GM19324 (cell line): ENCODE results near the gene RNF4.
"Not testable (repeated sequence)": the region's sequence is repeated elsewhere in the genome, so short reads cannot be mapped to it uniquely, and the experiment has no call there.

Experiments used
- ATAC-seq: cut with Tn5 transposase; IDR thresholded peaks from one replicate; pipeline ENCODE4 v1.9.1; 2021; ENCODE audit warnings: mild to moderate bottlenecking, moderate library complexity; ENCODE audit not compliant: unreplicated experiment, low FRiP score

RNF4 gene

GRCh38 chr4:2451821-2452785 lies 16.8 kb upstream of the RNF4 start:
- ATAC-seq, result no peak

DNA sequence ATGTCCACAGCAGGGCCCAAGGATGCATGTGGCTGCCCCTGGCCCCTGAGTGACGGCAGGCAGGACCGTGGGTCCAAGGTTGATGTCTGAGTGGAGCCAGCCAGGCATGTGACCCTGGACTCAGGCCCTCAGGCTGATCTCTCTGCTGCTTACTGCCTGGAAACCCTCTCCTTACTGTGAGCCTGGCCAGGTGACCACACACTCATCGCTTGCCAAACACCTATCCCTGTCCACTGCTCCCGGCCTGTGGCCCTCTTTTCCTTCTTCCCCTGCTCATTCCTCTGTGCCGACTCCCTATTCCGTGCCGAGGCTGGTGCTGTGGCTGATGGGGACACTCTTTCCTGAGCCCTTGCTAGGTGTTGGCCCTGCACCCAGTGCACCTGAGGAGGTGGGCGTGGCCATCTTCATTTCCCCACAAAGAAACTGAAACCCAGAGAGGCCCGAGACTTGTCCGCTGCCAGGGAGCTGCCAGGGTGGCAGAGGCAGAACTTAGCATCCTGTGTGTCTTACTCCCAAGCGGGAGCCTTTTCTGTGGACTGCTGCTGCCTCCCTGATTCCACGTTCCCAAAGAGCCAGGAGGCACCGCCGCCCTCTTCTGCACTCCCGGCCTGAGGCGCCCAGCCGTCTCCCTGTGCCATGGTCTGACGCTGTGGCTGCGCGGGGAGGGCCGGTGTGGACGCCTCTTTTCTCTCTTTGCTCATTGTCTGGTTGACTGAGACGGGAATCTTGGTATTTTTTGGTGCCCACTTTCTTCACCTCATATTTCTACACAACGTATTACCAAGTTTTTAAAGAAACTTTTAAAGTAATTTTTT lies 11.2 kb upstream of the RNF4 start:
- no peak for ATAC-seq

DNA sequence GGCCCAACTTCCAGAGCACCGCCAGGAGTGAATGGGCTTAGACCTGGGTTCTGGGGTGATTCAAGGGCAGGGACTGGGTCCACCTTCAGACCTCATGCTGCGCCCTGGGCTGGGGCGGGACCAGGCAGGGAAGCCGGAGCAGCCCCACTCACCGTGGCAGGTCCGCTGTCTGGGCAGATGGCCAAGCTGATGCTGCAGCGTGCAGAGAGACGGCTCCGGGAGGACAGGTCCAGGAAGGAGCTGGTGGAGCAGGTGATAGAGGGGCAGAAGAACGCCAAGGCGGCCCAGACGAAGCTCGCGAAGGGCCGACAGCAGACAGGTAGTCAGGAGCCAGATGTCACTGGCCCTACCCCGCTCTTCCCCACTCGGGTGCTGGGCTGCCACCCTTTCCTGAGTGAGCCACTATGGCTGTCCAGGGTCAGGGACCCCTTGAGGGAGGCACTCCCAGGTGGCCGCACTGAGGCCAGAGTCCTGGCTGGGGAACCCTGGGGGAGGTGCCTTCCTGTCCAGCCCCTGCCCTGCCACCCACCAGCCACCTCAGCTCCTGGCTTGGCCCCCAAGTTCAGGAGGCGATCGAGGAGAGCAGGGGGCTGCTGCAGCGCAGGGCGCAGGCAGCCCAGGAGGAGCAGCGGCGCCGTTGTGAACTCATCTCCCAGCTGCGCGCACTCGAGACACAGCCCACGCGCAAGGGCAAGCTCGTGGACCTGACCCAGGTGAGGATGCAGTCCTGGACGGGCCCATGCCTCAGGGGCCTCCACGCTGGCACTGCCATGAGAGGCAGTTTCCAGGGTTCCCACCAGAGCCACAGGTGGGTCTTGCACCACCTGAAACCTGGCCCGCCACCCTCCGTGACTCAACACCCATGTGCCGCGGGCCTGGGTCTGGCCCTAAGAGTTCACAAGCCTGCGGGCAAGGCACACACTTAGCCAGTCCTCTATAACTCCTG lies 10.1 kb upstream of the RNF4 start:
- ATAC-seq, result no peak

DNA sequence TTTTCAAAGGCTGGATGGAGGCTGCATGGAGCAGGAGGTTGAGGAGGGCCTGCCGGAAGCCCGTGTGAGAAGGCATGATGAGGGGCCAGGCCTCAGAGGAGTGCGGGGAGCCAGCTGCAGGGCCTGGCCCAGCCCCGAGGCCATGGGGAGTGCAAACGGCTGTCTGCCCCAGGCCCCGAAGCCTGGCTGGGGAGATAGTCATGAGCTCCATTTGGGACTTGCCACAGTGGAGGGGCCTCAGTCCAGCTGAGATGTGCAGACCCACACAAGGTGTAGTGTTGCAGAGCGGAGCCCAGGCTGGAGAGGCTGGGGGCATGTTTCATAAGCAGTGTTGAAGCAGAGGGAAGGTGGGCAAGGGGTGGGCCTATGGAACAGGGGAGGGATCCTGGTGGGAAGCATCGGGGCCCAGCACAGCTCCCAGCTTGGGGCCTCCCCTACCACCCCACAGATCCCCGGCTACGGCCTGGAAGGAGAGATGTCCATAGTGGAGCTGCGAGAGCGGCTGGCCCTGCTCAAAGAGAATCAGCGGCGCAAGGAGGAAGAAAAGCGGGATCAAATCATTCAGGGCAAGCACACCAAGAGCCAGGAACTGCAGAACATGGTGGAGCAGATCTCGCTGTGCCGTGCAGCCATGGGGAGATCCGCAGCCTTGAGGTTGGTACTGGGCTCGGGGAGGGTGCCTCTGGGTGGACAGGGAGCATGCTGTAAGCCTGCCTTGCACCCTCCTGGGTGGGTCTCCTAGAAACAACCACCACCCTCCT lies 9.1 kb upstream of the RNF4 start:
- ATAC-seq, result no peak

DNA sequence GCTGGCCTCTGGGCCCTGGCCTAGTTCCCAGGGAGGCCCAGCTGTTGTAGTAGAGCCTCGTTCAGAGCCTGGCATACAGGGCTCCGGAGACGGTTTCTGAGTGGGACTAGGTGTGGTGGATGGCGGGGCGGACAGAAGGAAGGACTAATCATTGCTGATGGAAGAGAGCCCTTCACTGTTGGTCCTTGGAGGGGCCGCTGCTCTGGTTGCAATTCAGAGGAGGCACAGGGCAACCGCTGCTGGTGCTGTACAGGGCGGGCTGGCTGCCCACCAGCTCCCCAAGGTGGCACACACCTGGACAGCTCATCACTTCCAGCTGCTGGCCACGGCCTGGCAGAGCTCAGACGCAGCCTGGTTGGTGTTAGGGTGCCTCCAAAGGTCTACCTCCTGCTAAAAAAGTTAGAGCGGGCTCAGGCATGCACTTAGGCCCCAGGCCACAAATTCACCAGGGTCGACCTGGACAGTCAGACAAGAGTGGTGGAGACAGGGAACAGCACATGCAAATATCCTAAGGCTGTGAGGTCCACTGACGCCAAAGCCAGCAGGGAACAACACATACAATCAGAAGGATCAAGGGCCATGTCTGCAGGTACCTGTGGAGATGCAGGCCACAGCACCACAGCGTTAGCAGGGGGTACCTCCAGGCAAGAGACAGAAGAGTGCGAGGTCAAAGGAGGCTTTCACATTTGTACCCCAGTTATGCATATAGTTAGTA lies 7.5 kb upstream of the RNF4 start:
- ATAC-seq, result no peak

- ATAC-seq, result peak; percentile 86
Measured at GRCh38 chr4:2462218-2462991, 6.5 kb upstream of the RNF4 start.

DNA sequence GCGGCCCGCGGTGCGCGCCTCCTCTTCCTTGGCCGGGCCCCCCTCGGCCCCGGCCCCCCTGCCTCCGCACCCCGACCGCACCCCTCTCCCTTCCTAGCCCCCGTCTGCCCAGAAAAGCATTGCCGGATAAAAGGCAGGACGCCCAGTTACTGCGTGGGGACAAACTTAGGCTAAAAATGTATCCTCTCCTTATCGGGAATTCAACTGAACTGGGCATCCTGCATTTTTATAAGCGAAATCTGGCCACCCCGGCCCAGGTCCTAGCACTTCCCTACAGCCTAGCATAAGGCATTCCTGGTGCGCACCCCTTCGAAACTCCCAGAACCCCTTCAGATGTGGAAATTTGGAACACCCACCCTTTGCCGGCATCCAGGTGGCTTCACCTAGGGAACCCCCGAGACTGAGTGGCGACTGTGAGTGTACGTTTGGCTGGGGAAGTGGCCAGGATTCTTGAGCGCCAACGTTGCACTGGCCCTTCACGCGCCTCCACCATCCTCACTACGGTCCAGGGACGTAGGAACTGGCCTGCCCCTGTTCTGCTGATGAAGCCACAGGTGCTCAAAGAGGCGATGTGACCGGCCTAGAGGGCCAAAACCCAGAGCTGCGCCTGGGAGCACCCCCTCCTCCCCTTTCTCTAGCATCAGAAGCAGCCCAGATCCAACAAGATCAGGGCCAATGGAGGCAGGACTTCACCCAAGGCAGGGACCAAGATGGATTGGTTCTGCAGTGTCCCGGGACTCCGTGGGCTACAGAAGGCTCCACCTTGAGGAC lies 5.7 kb upstream of the RNF4 start:
- no peak for ATAC-seq

- ATAC-seq, result no peak
Measured at GRCh38 chr4:2465032-2465431, 3.9 kb upstream of the RNF4 start.

DNA sequence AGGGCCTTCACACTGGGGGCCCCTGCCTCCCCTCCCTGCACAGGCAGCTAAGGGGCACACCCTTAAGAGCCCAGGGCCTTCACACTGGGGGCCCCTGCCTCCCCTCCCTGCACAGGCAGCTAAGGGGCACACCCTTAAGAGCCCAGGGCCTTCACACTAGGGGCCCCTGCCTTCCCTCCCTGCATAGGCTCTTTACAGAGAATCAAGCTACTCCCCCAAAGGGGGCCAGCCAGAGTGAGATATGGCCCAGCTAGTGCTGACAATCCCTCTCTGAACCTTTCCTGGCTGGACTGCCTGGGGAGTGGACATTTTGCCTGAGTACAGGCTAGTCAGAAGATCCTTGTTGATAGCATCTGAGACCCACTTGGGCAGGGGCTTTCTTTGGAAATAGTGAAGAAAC lies 3.4 kb upstream of the RNF4 start:
- not testable (repeated sequence) for ATAC-seq

DNA sequence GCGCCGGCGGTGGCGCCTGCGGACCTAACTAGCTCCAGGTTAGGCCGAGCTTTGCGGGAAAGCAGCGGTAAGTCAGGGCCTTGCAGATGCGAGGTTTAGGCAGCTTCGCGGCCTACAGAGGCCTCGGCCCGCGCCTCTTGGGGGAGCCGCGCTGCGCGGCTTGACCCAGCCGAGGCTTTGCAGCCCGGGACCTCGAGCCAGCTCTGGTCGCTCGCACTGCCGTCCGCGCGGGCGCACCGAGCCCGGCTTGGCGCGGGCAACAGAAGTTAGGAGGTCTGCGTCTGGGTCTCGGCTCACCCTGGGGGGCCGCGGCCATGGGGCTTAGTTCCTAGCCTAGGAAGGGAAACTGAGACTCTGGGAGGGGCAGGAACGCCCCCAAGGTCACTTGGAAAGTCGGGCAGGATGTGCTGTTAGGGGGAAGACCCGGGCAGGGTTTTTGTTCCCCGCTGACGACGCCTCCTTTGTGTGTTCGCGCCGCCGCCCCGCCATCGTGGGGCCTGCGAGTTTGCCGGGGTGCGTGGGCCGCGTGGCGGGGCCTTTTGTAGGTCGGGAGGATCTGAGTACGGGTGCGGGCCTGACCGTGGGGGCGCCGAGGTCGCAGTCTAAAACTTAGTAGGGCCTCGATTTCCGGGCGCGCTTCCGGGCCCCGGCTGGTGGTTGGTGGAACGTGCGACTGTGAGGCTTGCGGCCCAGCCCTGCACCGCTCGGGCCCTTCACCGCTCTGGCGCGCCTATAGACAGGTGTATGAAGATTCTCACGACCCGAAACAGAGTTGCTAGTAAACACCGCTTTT lies 482 bp downstream of the RNF4 start:
- peak; percentile 46 for ATAC-seq

DNA sequence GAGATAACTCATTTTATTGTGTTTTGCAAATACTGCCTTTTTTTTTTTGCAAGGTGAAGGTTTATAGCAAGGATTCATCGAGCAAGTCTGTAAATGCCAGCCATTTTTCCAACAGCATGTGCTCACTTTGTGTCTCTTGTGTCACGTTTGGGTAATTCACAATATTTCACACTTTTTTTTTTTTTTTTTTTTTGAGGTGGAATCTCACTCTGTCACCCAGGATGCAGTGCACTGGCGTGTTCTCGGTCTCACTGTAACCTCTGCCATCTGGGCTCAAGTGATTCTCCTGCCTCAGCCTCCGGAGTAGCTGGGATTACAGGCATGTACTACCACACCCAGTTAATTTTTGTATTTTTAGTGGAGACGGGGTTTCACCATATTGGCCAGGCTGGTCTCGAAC lies 1.9 kb downstream of the RNF4 start:
- ATAC-seq, result no peak

DNA sequence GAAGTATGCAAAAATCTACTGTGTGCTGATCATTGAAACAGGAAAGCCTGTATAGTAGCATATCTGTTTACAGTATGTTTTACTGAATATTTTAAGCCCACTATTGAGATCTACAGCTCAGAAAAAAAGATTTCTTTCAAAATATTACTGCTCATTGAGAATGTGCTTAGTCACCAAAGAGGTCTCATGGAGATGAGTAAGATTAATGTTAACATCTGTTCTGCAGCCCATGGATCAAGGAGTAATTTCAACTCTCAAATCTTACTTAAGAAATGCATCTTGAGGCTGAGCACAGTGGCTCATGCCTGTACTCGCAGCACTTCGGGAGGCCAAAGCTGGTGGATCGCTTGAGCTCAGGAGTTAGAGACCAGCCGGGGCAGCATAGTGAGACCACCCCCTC lies 3.3 kb downstream of the RNF4 start:
- ATAC-seq, result no peak

DNA sequence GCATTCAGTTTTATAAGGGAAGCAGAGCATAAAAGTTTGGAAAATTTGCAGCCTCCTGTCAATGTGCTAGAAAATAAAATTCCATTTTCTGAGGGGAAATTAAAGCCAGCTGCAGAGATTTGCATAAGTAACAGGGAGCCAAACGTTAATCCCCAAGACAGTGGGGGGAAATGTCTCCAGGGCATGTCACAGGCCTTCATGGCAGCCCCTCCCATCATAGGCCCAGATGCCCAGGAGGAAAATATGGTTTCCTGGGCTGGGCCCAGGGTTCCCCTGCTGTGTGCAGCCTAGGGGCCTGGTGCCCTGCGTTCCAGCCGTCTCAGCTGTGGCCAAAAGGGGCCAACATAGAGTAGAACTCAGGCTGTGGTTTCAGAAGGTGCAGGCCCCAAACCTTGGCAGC lies 9.3 kb downstream of the RNF4 start:
- ATAC-seq, result no peak

DNA sequence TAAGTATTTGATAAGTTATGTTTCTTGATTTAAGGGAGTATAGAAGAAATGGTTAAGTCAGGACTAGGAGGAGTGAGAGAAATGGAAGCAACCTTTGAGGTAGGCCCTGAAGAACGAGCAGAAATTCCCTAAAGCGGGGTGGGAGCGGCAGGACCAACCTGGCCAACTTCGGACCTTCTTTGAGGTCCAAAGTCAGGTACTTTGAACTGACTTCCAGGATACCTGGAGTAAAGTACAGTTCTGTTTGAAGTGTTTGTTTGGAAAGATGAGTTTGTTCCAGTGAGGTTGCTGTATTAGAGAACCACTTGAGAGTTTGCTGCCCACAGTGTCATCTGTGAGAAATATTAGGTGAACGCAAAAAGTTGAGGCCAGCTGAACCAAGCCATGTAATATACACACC lies 11.7 kb downstream of the RNF4 start:
- ATAC-seq, result no peak

DNA sequence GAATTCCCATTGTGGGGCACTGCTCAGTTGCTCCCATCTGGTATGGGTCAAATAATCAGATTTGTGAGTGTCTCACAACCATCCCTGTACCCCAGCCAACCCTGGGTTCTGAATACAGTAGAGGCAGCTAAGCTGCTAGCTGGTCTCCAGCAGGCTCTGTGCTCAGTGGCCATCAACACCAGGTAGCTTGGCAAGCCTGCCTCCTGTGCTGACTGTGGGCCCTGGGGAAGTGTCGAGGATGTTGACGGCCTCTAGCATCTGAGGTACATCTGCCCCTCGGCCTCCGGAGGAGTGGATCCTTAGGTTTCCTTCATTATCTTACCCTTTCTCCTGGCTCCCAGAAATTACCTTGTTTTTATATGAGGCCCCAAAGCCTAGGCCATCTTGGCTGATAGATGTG lies 13.3 kb downstream of the RNF4 start:
- ATAC-seq, result no peak

- no peak for ATAC-seq
Measured at GRCh38 chr4:2482693-2483092, 13.8 kb downstream of the RNF4 start.

DNA sequence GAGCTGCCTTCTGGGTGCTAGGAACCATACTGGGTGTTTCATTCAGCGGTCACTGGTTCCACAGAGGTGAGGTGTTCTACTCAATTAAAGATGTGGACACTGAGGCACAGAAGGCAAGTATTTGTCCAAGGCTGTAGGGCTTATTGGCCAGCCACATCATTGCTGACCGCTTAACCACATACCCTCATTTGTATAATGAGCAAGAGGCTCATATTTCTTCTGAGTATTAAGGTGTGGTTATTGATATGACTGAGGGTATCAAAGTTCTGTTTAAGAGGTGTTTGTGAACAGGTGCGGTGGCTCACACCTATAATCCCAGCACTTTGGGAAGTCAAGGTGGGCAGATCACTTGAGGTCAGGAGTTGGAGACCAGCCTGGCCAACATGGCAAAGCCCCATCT lies 14.3 kb downstream of the RNF4 start:
- no peak for ATAC-seq
